ENCODE data around the gene IFT25.

IFT25 gene

DNA sequence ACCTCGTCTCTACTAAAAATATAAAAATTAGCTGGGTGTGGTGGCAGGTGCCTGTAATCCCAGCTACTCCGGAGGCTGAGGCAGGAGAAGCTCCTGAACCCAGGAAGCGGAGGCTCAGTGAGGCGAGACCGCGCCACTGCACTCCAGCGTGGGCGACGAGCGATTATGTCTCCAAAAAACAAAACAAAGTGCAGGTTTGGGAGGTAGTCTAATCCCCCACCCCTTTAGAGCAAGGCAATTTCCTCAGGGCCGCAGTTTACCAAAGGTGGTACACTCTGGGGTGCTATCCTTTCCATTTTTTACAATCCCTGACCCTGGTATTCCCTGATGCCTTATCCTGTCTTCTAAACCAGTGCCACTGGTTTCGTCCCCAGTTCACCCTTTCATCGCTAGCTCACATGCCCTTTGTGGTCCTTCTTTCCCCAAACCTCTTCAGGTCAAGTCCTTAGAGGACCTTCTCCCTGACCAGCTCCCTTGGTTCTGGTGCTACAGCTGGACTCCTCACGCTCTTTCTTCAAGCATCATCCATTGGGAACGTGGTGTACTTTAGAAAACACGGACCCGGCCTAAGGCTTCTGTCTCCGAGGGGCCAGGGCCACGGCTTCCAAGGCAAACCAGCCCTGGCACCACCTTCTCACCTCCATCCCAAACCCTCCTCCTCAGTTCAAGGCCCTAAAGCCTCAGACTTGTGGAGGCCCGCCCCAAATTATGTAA, 873 bp downstream of the IFT25 start:
- no peak for DNase-seq
- H3K4me1 ChIP-seq, result no peaks in the 10 kb centered on the region
- no peaks in the 10 kb centered on the region for H3K9me3 ChIP-seq
- H3K4me3 ChIP-seq (ENCODE audit: low read depth, low read length), result peak overlapping the region; percentile 60
- H3K36me3 ChIP-seq, result no peaks in the 10 kb centered on the region
- TF ChIP-seq, protein P1, sequence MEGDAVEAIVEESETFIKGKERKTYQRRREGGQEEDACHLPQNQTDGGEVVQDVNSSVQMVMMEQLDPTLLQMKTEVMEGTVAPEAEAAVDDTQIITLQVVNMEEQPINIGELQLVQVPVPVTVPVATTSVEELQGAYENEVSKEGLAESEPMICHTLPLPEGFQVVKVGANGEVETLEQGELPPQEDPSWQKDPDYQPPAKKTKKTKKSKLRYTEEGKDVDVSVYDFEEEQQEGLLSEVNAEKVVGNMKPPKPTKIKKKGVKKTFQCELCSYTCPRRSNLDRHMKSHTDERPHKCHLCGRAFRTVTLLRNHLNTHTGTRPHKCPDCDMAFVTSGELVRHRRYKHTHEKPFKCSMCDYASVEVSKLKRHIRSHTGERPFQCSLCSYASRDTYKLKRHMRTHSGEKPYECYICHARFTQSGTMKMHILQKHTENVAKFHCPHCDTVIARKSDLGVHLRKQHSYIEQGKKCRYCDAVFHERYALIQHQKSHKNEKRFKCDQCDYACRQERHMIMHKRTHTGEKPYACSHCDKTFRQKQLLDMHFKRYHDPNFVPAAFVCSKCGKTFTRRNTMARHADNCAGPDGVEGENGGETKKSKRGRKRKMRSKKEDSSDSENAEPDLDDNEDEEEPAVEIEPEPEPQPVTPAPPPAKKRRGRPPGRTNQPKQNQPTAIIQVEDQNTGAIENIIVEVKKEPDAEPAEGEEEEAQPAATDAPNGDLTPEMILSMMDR (IDR thresholded peaks at IDR 0.05; ENCODE audit: low read depth, low read length), result no peak
- no peaks in the 10 kb centered on the region for H3K27me3 ChIP-seq

DNA sequence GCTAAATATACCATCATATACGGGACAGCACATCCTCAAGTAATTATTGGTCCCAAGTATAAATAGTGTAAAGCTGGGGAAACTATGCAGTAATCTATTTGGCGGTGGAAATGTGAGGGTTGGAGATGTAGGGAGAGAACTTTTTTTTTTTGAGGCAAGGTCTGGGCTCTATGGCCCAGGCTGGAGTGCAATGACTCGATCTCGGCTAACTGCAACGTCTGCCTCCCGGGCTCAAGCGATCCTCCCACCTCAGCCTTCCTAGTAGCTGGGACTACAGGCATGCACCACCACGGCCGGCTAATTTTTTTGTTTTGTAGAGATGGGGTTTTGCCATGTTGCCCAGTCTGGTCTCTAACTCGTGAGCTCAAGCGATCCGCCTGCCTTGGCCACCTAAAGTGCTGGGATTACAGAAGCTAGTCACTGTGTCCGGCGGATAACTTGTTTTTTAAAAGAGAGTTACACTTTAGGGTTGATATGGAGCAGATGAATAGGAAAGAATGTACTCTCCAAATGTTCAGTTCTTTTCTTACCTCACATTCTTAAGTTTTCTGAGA, 1.9 kb downstream of the IFT25 start:
- no peaks in the 10 kb centered on the region for H3K27me3 ChIP-seq
- DNase-seq, result no peak
- TF ChIP-seq, protein P1 (IDR thresholded peaks at IDR 0.05; ENCODE audit: low read depth, low read length), result no peak
- no peak overlapping the region for H3K4me3 ChIP-seq (ENCODE audit: low read depth, low read length)
- H3K36me3 ChIP-seq, result no peaks in the 10 kb centered on the region
- H3K9me3 ChIP-seq, result no peaks in the 10 kb centered on the region
- H3K4me1 ChIP-seq, result no peaks in the 10 kb centered on the region

DNA sequence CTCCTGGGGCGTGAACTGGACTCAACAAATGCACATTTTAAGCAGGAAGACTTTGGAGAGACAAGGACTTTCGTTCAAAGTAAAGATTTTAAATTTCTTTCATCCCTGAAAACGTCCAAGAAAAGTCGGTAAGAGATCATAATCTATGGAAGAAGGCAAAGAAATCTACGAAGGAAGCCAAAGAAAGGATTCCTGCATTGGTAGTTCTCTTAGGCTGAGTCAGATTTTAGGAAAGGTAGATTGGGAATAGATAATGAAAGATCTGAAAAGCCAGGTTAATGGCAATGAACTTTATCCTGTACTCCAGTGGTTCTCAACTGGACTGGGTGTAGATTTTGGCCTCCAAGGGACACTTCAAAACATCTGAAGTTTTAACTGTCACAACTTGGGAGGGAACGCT, 2.4 kb downstream of the IFT25 start:
- no peaks in the 10 kb centered on the region for H3K9me3 ChIP-seq
- no peaks in the 10 kb centered on the region for H3K4me1 ChIP-seq
- no peak overlapping the region for H3K4me3 ChIP-seq (ENCODE audit: low read depth, low read length)
- TF ChIP-seq, protein P1 (IDR thresholded peaks at IDR 0.05; ENCODE audit: low read depth, low read length), result no peak
- no peaks in the 10 kb centered on the region for H3K27me3 ChIP-seq
- no peak for DNase-seq
- H3K36me3 ChIP-seq, result no peaks in the 10 kb centered on the region

DNA sequence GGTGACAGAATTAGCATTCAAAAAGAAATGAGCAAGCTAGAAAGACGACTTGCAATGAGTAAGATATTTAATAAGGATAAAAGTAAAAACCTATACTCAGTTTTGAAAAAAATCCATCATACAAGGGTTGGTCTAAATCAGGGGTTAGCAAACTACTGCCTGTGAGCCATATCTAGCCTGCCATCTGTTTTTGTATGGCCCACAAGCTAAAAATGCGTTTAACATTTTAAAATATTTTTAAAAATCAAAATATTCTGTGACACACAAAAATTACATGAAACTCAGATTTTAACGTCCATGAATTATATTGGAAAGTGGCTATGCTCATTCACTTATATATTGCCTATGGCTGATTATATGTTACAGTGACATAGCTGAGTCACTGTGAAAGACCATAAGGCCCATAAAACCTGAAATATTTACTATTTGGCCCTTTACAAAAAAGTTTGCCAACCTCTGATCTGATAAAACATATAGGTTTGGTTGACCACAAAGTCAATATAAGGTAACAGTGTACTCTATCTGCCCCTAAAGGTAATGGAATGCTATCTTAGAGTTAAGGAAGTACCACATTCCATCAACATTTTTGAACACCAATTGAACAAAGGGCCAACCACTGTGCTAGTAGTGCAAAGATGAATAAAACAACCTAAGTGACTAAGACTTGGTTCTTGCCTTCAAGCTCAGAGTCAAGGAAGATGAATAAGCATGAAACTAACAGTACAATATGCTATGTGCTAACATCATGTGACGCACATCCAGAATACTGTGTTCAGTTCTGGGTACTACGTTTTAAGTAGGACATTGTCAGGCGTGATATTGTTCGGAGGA, 3.2 kb downstream of the IFT25 start:
- Histone ChIP-seq H3K4me1 (no peaks in the 10 kb centered on the region; the same call in 1 of the 2 replicates), H3K36me3 (no peaks in the 10 kb centered on the region), H3K27me3 (no peaks in the 10 kb centered on the region), H3K9me3 (no peaks in the 10 kb centered on the region), H3K4me3 (ENCODE audit: low read depth, low read length) (no peak overlapping the region)
- TF ChIP-seq, protein P1 (IDR thresholded peaks at IDR 0.05; ENCODE audit: low read depth, low read length), result no peak
- DNase-seq, result no peak

DNA sequence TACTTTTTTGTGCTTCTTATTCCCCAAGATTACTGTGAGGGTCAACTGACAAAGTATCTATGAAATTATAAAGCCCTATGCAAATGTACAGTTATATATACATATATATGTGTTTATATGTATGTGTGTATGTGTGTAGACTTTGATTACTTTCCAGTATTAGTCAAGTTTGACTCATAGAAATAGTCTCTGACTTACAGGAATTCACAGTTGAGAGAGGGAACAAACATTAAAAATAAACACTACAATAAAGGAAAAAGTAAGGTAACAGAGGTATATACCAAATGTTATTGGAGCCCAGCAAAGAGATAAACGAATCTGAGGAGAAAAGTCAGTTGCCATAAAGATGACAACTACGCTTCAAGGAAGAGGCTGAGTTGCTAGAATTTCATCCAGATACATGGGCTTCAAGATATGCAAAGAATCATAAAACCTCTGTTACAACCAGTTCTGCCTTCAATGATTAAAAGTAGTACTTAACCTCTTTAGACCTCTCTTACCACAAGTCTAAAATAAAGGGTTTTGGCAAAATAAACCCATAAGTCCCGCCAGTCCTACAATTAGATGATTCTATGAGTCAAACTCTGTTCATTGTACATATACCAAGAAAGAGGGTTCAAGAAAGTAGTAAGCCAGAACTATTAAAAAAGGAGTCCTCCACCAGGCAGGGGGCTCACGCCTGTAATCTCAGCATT, 7.2 kb downstream of the IFT25 start:
- Histone ChIP-seq H3K27me3 (no peaks in the 10 kb centered on the region), H3K4me1 (no peaks in the 10 kb centered on the region; the same call in 1 of the 2 replicates), H3K36me3 (no peaks in the 10 kb centered on the region), H3K4me3 (ENCODE audit: low read depth, low read length) (no peak overlapping the region), H3K9me3 (no peaks in the 10 kb centered on the region)
- TF ChIP-seq, protein P1 (IDR thresholded peaks at IDR 0.05; ENCODE audit: low read depth, low read length), result no peak
- no peak for DNase-seq
